GM12878 (cell line): ENCODE results near the gene TMEM52B. TPM values are rescaled to one million over a fixed set of nuclear protein-coding genes. Genes with fewer than 3 reads are reported as not detected.
"Not testable (repeated sequence)": the region's sequence is repeated elsewhere in the genome, so short reads cannot be mapped to it uniquely, and the experiment has no call there.

Source experiments
- ATAC-seq: fragments of 200-7000 bp; cut with Tn5 transposase; 3 replicates; pipeline ENCODE4 v1.9.1; 2020; ENCODE audit warnings: mild to moderate bottlenecking, moderate library complexity
- BruUV-seq: library from RNA; stranded (reverse); fragments of 400-500 nt; replicated peaks from 2 replicates; lab custom pipeline; 2021; lab: Mats Ljungman, UMichigan
- CTCF ChIA-PET: fragments of 300-600 bp; sonication (Branson Sonifier 250); formaldehyde crosslinking; extraction: SDS; loops from one replicate; lab custom pipeline; 2021; ENCODE audit warnings: inconsistent platforms; lab: Yijun Ruan, JAX
- POLR2A ChIA-PET: fragments of 350-600 bp; formaldehyde crosslinking; extraction: SDS; loops from one replicate; lab custom pipeline; 2021; ENCODE audit warnings: inconsistent platforms; lab: Charles Lee
- RAD21 ChIA-PET: fragments of 300-600 bp; sonication (Branson Sonifier 250); formaldehyde crosslinking; loops from one replicate; lab custom pipeline; 2023; ENCODE audit warnings: antibody characterized with exemption; ENCODE audit not compliant: unreplicated experiment; lab: Charles Lee
- SMC1A ChIA-PET: fragments of 300-600 bp; sonication (Branson Sonifier 250); formaldehyde crosslinking; loops from one replicate; lab custom pipeline; 2023; ENCODE audit not compliant: unreplicated experiment, uncharacterized antibody; lab: Charles Lee
- DNase-seq: peaks from one replicate; pipeline ENCODE4 v3.0.0-alpha.2; 2011; ENCODE audit warnings: low read depth, low spot score
- FAIRE-seq: peaks from 3 replicates; lab custom pipeline; 2011; peaks lifted over from hg19 to GRCh38; lab: Jason Lieb, UNC
- H2AFZ ChIP-seq: 2 replicates; pipeline ENCODE4 v1.6.0; 2011; ENCODE audit warnings: low read depth, low read length, control low read depth; ENCODE audit not compliant: control insufficient read depth
- H3K27ac ChIP-seq: 2 replicates; pipeline ENCODE4 v1.5.1; 2011; ENCODE audit warnings: control low read depth; ENCODE audit not compliant: control insufficient read depth, insufficient read depth
- H3K27me3 ChIP-seq, 2 experiments: replicated peaks in 1 of 2; 2 replicates each; pipeline versions ENCODE4 v1.6.0 to v1.6.1; 2011; ENCODE audit warnings: low read length in 1 of 2; ENCODE audit not compliant: control insufficient read depth in 2 of 2, insufficient read depth in 2 of 2
- H3K36me3 ChIP-seq, 2 experiments: 2 replicates each; pipeline ENCODE4 v1.5.1; 2011; ENCODE audit warnings: low read length in 1 of 2; ENCODE audit not compliant: control insufficient read depth in 2 of 2, insufficient read depth in 2 of 2
- H3K4me1 ChIP-seq: 2 replicates; pipeline ENCODE4 v1.6.1; 2011; ENCODE audit warnings: mild to moderate bottlenecking, low read length, moderate library complexity, mixed read lengths; ENCODE audit not compliant: control insufficient read depth, insufficient read depth
- H3K4me2 ChIP-seq: 2 replicates; pipeline ENCODE4 v1.6.0; 2011; ENCODE audit warnings: control low read depth; ENCODE audit not compliant: control insufficient read depth, insufficient read depth
- H3K4me3 ChIP-seq: fragments of 200-600 bp; sonication (generic); 2 replicates; pipeline ENCODE4 v1.5.1; 2016
- H3K79me2 ChIP-seq: 2 replicates; pipeline ENCODE4 v1.6.0; 2011; ENCODE audit warnings: low read length; ENCODE audit not compliant: control insufficient read depth, insufficient read depth
- H3K9ac ChIP-seq: 2 replicates; pipeline ENCODE4 v1.8.0; 2011; ENCODE audit warnings: low read length, control low read depth, mixed read lengths; ENCODE audit not compliant: control insufficient read depth, insufficient read depth
- H3K9me3 ChIP-seq: replicated peaks from 3 replicates; pipeline ENCODE4 v1.5.1; 2011; ENCODE audit warnings: mild to moderate bottlenecking, low read length; ENCODE audit not compliant: control insufficient read depth, insufficient read depth
- H4K20me1 ChIP-seq: 2 replicates; pipeline ENCODE4 v1.6.0; 2011; ENCODE audit not compliant: control insufficient read depth, insufficient read depth
- ASH2L ChIP-seq: fragments of 300-600, 200-600 bp; sonication (generic); IDR thresholded peaks from 2 replicates; pipeline ENCODE4 v1.6.1; 2017; ENCODE audit warnings: low read depth, mild to moderate bottlenecking, borderline replicate concordance
- CHD4 ChIP-seq: fragments of 200-600 bp; sonication (generic); IDR thresholded peaks from 2 replicates; pipeline ENCODE4 v1.6.1; 2016; ENCODE audit warnings: mild to moderate bottlenecking
- EED ChIP-seq: sonication (generic); IDR thresholded peaks from 2 replicates; pipeline ENCODE4 v1.6.1; 2016; ENCODE audit warnings: antibody characterized with exemption, low read depth
- EZH2 ChIP-seq: IDR thresholded peaks from 2 replicates; pipeline ENCODE4 v1.6.1; 2012; ENCODE audit warnings: low read depth, mild to moderate bottlenecking, control low read depth, inconsistent platforms, low read length, borderline replicate concordance; ENCODE audit not compliant: control insufficient read depth
- GATAD2B ChIP-seq: fragments of 450-650 bp; conservative IDR thresholded peaks from 2 replicates; pipeline ENCODE4 v1.6.1; 2017; ENCODE audit warnings: low read depth, mild to moderate bottlenecking, moderate library complexity
- NFYA ChIP-seq: IDR thresholded peaks from 2 replicates; pipeline ENCODE4 v1.6.1; 2011; ENCODE audit warnings: low read depth, mild to moderate bottlenecking, low read length, improper control_type of control experiment, borderline replicate concordance
- PAX8 ChIP-seq: fragments of 450-650 bp; IDR thresholded peaks from 2 replicates; pipeline ENCODE4 v1.6.1; 2017; ENCODE audit warnings: mild to moderate bottlenecking, moderate library complexity
- POLR2A ChIP-seq: IDR thresholded peaks from 2 replicates; pipeline ENCODE4 v1.6.1; 2011; ENCODE audit warnings: low read depth, mild to moderate bottlenecking, low read length
- RAD51 ChIP-seq: fragments of 450-650 bp; IDR thresholded peaks from 2 replicates; pipeline ENCODE4 v1.6.1; 2016; ENCODE audit warnings: moderate library complexity, mild to moderate bottlenecking, inconsistent platforms
- SIX5 ChIP-seq: IDR thresholded peaks from 2 replicates; pipeline ENCODE4 v1.6.1; 2011; ENCODE audit warnings: mild to moderate bottlenecking, low read depth, low read length, moderate library complexity; ENCODE audit not compliant: severe bottlenecking
- SREBF1 ChIP-seq: IDR thresholded peaks from 2 replicates; pipeline ENCODE4 v1.6.1; 2012; ENCODE audit warnings: mild to moderate bottlenecking, low read length
- TCF3 ChIP-seq: IDR thresholded peaks from 2 replicates; pipeline ENCODE4 v1.6.1; 2012; ENCODE audit warnings: low read depth, mild to moderate bottlenecking, low read length, borderline replicate concordance; ENCODE audit not compliant: insufficient read depth
- WRNIP1 ChIP-seq: IDR thresholded peaks from 2 replicates; pipeline ENCODE4 v1.6.1; 2011; ENCODE audit warnings: low read depth, low read length, improper control_type of control experiment, borderline replicate concordance
- ZNF24 ChIP-seq: fragments of 450-650 bp; IDR thresholded peaks from 2 replicates; pipeline ENCODE4 v1.6.1; 2017; ENCODE audit warnings: antibody characterized with exemption, mild to moderate bottlenecking
- ZNF384 ChIP-seq: IDR thresholded peaks from 2 replicates; pipeline ENCODE4 v1.6.1; 2012; ENCODE audit warnings: low read depth, mild to moderate bottlenecking, low read length, improper control_type of control experiment, borderline replicate concordance
- WGBS: methylation state at CpG from one replicate; pipeline ENCODE4 v1.1.6; 2016; ENCODE audit warnings: low lambda C conversion rate; ENCODE audit not compliant: insufficient replicate concordance, insufficient coverage; ENCODE audit errors: missing lambda C conversion rate; 5-methylcytosine and 5-hydroxymethylcytosine counted together
- in situ Hi-C: fragments of 300-500 bp; cut with MboI; formaldehyde crosslinking; loops from 9 replicates; pipeline ENCODE4 v1.14.3; 2018; ENCODE audit warnings: mixed read lengths
- intact Hi-C: fragments of 100-400 bp; cut with micrococcal nuclease; formaldehyde crosslinking; loops from one replicate; pipeline ENCODE4 v1.14.2; 2022; ENCODE audit not compliant: unreplicated experiment
- polyA plus RNA-seq, 11 experiments: library from polyadenylated mRNA; depleted of rRNA in 4 of 11; unstranded in 6 of 11; stranded (reverse) in 5 of 11; fragments of >200 nt; fragmentation: Nextera tagmentation in 4 of 11; fragmentation: Illumina TruSeq in 1 of 11; extraction: Ambion mirVana in 4 of 11; extraction: Trizol in 1 of 11; gene quantifications; 1 replicate in 1 of 11; 2 replicates in 10 of 11; pipeline versions ENCODE4 v1.2.1 to v1.2.3, GENCODE V29; 2011 to 2016; ENCODE audit warnings: inconsistent platforms in 2 of 11, missing spikeins in 2 of 11, low read depth in 1 of 11
- total RNA-seq, 4 experiments: library from RNA; depleted of rRNA in 3 of 4; stranded (reverse); fragments of >200 nt in 3 of 4; fragmentation: Illumina TruSeq in 1 of 4; extraction: Trizol in 1 of 4; gene quantifications; 2 replicates each; pipeline versions ENCODE4 v1.2.1 to v1.2.3, GENCODE V29; 2013 to 2021
- TF ChIP-seq, protein P1 (sequence below): fragments of 450-650 bp; formaldehyde crosslinking; IDR thresholded peaks from 2 replicates; pipeline ENCODE4 v1.5.0; 2022; ENCODE audit warnings: mild to moderate bottlenecking, missing genetic modification characterization

The TMEM52B gene
- total and polyA plus RNA-seq, 10 of the 15 experiments (the other 5 are each of a cell fraction or from before 2014, with no cell fraction given): not detected

DNA sequence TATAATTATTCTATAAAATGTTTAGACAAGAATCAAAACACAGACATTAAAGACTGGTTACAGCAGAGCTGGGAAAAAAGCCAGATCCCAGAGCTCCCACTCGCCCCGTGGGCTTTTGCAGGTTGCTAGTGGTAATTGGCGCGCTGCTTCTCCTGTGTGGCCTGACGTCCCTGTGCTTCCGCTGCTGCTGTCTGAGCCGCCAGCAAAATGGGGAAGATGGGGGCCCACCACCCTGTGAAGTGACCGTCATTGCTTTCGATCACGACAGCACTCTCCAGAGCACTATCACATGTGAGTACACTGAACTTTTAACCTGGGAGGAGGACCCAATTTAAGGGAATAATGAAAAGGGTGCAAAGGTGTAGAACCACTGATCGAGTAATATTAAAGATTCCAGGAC, 7.5 kb downstream of the TMEM52B start:
- WGBS: 34% methylated on average over 11 of the region's 11 CpGs
- Histone ChIP-seq H4K20me1 (no peaks in the 10 kb centered on the region), H3K79me2 (no peaks in the 10 kb centered on the region), H3K36me3 (no peaks in the 10 kb centered on the region)
- POLR2A ChIA-PET: interaction anchor here (0.6 kb wide), 1 partner anchor 10 kb away, joined by 4 read pairs; no protein-coding TSS in a partner anchor
- in situ Hi-C loops (no loop called here), intact Hi-C loops (no loop called here)
- BruUV-seq: no TSS peak
- RAD21 ChIA-PET: no interaction called here
- CTCF ChIA-PET: no interaction called here
- TF ChIP-seq EED: no peak
- no peak for TF ChIP-seq EZH2
- no peak for TF ChIP-seq NFYA
- no peak for TF ChIP-seq POLR2A
- no peak for TF ChIP-seq CHD4
- no peak for TF ChIP-seq WRNIP1
- TF ChIP-seq, protein P1, sequence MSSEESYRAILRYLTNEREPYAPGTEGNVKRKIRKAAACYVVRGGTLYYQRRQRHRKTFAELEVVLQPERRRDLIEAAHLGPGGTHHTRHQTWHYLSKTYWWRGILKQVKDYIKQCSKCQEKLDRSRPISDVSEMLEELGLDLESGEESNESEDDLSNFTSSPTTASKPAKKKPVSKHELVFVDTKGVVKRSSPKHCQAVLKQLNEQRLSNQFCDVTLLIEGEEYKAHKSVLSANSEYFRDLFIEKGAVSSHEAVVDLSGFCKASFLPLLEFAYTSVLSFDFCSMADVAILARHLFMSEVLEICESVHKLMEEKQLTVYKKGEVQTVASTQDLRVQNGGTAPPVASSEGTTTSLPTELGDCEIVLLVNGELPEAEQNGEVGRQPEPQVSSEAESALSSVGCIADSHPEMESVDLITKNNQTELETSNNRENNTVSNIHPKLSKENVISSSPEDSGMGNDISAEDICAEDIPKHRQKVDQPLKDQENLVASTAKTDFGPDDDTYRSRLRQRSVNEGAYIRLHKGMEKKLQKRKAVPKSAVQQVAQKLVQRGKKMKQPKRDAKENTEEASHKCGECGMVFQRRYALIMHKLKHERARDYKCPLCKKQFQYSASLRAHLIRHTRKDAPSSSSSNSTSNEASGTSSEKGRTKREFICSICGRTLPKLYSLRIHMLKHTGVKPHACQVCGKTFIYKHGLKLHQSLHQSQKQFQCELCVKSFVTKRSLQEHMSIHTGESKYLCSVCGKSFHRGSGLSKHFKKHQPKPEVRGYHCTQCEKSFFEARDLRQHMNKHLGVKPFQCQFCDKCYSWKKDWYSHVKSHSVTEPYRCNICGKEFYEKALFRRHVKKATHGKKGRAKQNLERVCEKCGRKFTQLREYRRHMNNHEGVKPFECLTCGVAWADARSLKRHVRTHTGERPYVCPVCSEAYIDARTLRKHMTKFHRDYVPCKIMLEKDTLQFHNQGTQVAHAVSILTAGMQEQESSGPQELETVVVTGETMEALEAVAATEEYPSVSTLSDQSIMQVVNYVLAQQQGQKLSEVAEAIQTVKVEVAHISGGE (CRISPR knock-in tag): no peak
- no peak for TF ChIP-seq PAX8
- TF ChIP-seq ZNF384: no peak
- no peak for TF ChIP-seq RAD51
- no peak for TF ChIP-seq SREBF1
- no peak for TF ChIP-seq TCF3
- TF ChIP-seq ASH2L: no peak
- TF ChIP-seq ZNF24: no peak
- no peak for TF ChIP-seq SIX5
- TF ChIP-seq GATAD2B: no peak
- TF ChIP-seq, all 136 proteins: peak for 0
- no peak overlapping the region for H3K27ac ChIP-seq
- H3K4me2 ChIP-seq: no peak overlapping the region
- H3K9ac ChIP-seq: no peak overlapping the region
- no peaks in the 10 kb centered on the region for H3K4me1 ChIP-seq
- ATAC-seq (no peak), FAIRE-seq (no peak), DNase-seq (no peak)
- no peaks in the 10 kb centered on the region for H3K9me3 ChIP-seq
- SMC1A ChIA-PET: no interaction called here
- H3K27me3 ChIP-seq: no peaks in the 10 kb centered on the region; a peak in 1 of 4 replicates
- H3K4me3 ChIP-seq: no peak overlapping the region
- 0 out of 2 replicates have a peak overlapping the region, but pooled peaks have one; percentile 1 for H2AFZ ChIP-seq

GRCh38 chr12:10186958-10187357, 8.1 kb downstream of the TMEM52B start:
- H3K4me2 ChIP-seq, BruUV-seq: not testable (repeated sequence)

More at GRCh38 chr12:10186958-10187357, 8.1 kb downstream of the TMEM52B start:
- SMC1A ChIA-PET, H2AFZ ChIP-seq, CTCF ChIA-PET, DNase-seq, FAIRE-seq, in situ Hi-C loops, H3K4me3 ChIP-seq, POLR2A ChIA-PET, intact Hi-C loops, H3K9me3 ChIP-seq, H3K27me3 ChIP-seq, H3K36me3 ChIP-seq, ATAC-seq, RAD21 ChIA-PET, H3K9ac ChIP-seq, H3K27ac ChIP-seq, H3K4me1 ChIP-seq, H4K20me1 ChIP-seq, H3K79me2 ChIP-seq: not testable (repeated sequence)
- 51% methylated on average over 3 of the region's 6 CpGs for WGBS
